Lower leg skin (tissue), 4 donors: Measurements from ENCODE around the gene KRI1. TPM values are rescaled to one million over a fixed set of nuclear protein-coding genes. Genes with fewer than 3 reads are reported as not detected.

Source experiments
- DNase-seq, 2 donors: peaks; one replicate each; pipeline ENCODE4 v3.0.0-alpha.2; 2019; ENCODE audit warnings: low spot score in 2 of 2
- H3K4me3 ChIP-seq: fragments of 200-600 bp; sonication (generic); 2 replicates; pipeline ENCODE4 v1.5.1; 2017; ENCODE audit warnings: mild to moderate bottlenecking, low read depth; ENCODE audit not compliant: poor library complexity, severe bottlenecking
- POLR2A ChIP-seq, 2 donors: fragments of 450-650 bp; IDR thresholded peaks; one replicate each; pipeline ENCODE4 v1.6.1; 2016 to 2017; ENCODE audit warnings: antibody characterized with exemption in 2 of 2, mild to moderate bottlenecking in 1 of 2, moderate library complexity in 1 of 2
- WGBS, 2 donors: methylation state at CpG; one replicate each; pipeline ENCODE4 v1.1.5; 2018; 5-methylcytosine and 5-hydroxymethylcytosine counted together
- intact Hi-C: fragments of 100-400 bp; cut with DNase I; formaldehyde crosslinking; loops from one replicate; pipeline ENCODE4 v1.15.0; 2023; ENCODE audit warnings: low total_unique reads
- total RNA-seq, 4 donors: library from RNA; depleted of rRNA; stranded (reverse); fragments of >200 nt; gene quantifications; one replicate each; pipeline ENCODE4 v1.1.0, GENCODE V29; 2016
- TF ChIP-seq, protein P1 (sequence below), 3 donors: fragments of 450-650 bp; IDR thresholded peaks; one replicate each; pipeline ENCODE4 v1.5.1; 2016; ENCODE audit warnings: antibody characterized with exemption in 3 of 3, mild to moderate bottlenecking in 3 of 3, moderate library complexity in 2 of 3

Gene KRI1
- total RNA-seq, 4 donors from 2014 or later = 23.8 to 59.3 (median 29.4) TPM

GRCh38 chr19:10521461-10522171 is 44.2 kb downstream of the KRI1 start:
- 49 to 54% methylated on average over 13 of the region's 13 CpGs for WGBS, 2 donors
- H3K4me3 ChIP-seq = no peak overlapping the region
- no peak for TF ChIP-seq POLR2A (IDR thresholded peaks at IDR 0.05)
- TF ChIP-seq, protein P1, sequence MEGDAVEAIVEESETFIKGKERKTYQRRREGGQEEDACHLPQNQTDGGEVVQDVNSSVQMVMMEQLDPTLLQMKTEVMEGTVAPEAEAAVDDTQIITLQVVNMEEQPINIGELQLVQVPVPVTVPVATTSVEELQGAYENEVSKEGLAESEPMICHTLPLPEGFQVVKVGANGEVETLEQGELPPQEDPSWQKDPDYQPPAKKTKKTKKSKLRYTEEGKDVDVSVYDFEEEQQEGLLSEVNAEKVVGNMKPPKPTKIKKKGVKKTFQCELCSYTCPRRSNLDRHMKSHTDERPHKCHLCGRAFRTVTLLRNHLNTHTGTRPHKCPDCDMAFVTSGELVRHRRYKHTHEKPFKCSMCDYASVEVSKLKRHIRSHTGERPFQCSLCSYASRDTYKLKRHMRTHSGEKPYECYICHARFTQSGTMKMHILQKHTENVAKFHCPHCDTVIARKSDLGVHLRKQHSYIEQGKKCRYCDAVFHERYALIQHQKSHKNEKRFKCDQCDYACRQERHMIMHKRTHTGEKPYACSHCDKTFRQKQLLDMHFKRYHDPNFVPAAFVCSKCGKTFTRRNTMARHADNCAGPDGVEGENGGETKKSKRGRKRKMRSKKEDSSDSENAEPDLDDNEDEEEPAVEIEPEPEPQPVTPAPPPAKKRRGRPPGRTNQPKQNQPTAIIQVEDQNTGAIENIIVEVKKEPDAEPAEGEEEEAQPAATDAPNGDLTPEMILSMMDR (IDR thresholded peaks at IDR 0.05) = no peak
- intact Hi-C loops = no loop called here
- no peak for DNase-seq

GRCh38 chr19:10520652-10521318 is 45.0 kb downstream of the KRI1 start:
- H3K4me3 ChIP-seq = no peak overlapping the region
- 44 to 68% methylated on average over 14 to 15 of the region's 15 CpGs for WGBS, 2 donors
- TF ChIP-seq, protein P1 (IDR thresholded peaks at IDR 0.05) = no peak
- no peak for TF ChIP-seq POLR2A (IDR thresholded peaks at IDR 0.05)
- intact Hi-C loops = no loop called here
- peak; percentile 65 to 90 for DNase-seq

GRCh38 chr19:10519421-10519820 is 46.4 kb downstream of the KRI1 start:
- intact Hi-C loops = no loop called here
- TF ChIP-seq, protein P1 (IDR thresholded peaks at IDR 0.05) = no peak
- TF ChIP-seq POLR2A (IDR thresholded peaks at IDR 0.05) = no peak
- WGBS, 2 donors = 50 to 69% methylated on average over 7 of the region's 7 CpGs
- DNase-seq = no peak
- H3K4me3 ChIP-seq = no peak overlapping the region

- 14 to 15% methylated on average over 31 to 33 of the region's 33 CpGs for WGBS, 2 donors
- DNase-seq = no peak
- intact Hi-C loops = no loop called here
- H3K4me3 ChIP-seq = no peak overlapping the region
- TF ChIP-seq POLR2A (IDR thresholded peaks at IDR 0.05) = no peak
- TF ChIP-seq, protein P1 (IDR thresholded peaks at IDR 0.05) = no peak
These were observed 47.1 kb downstream of the KRI1 start for GRCh38 chr19:10518444-10519361.

- DNase-seq = no peak
- no peak for TF ChIP-seq POLR2A (IDR thresholded peaks at IDR 0.05)
- TF ChIP-seq, protein P1 (IDR thresholded peaks at IDR 0.05) = no peak
- H3K4me3 ChIP-seq = peak overlapping the region; percentile 35
- 2 to 4% methylated on average over 21 to 25 of the region's 27 CpGs for WGBS, 2 donors
- intact Hi-C loops = no loop called here
These were observed 47.9 kb downstream of the KRI1 start for GRCh38 chr19:10517760-10518443.
